HG02884 (cell line): ENCODE results near the gene SP7.
A peak's percentile ranks its signal among the peaks of the same experiment; 100 is the strongest.
"Not testable (repeated sequence)": the region's sequence is repeated elsewhere in the genome, so short reads cannot be mapped to it uniquely, and the experiment has no call there.

Source experiments
- ATAC-seq: cut with Tn5 transposase; IDR thresholded peaks from one replicate; pipeline ENCODE4 v1.9.1; 2021; ENCODE audit warnings: mild to moderate bottlenecking, moderate library complexity; ENCODE audit not compliant: unreplicated experiment

Gene SP7

DNA sequence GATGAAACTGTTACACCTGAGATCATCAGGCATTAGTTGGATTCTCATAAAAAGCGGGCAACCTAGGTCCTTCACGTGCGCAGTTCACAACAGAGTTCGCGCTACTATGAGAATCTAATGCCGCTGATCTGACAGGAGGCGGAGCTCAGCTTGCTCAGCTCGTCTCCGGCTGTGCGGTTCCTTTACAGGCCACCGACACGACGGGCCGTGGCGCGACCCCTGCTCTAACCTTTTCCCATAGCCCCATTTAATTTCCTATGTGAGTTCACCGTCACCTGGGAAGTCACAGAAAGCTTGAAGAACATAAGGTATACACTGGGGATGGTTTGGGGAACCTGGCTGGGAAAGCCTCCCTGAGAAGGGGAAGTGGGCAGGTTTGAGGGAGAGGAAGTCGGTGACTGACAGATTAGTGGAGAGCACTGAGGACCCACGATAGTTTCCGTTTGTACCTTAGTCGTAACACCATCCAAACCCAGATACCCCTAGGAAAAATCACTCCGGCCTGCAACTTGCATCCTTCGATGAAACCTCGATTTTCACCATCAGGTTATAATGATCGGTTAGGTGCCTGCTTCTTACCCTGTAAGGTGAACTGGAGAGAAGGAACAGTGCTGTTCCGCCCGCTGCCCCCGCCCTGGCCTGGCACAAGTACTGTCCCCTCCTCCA lies 11.9 kb downstream of the SP7 start:
- no peak for ATAC-seq

DNA sequence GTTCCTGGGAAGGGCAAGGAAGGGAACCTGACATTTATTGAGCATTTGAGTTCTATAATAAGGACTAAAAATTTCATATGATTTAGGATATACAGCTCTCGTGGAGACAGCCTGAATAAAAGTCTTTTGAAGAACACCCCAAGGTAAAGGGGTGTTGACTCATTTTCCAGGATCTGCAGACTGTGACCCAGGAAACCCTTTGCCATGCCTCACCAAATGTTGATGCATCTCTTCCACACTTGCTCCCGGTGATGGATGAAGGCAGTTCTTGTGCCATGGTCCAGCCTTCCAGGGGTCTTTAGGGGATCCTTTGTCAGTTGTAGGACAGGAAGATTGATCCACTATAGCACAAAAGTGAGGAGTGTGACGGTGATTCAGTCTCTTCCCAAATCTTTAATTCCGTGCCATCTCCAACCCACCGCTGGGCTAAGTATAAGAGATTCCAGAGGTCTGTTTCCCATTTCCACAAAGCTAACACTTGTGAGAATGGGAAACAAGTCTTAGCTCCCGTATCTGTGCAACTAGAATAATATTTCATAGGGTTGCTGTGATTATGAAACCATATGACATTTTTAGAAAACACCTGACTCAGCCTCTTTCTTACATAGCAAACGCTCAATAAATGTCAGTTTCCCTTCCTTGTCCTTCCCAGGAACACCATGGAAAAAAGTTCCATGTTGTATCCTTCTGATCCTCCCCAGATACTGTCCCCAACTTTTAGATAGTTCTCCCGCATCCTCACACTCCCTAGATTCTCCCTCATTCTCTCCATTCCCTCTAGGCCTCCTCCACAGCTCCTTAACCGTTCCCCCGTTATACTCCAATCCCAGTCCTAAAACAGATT lies 15.6 kb downstream of the SP7 start:
- no peak for ATAC-seq

DNA sequence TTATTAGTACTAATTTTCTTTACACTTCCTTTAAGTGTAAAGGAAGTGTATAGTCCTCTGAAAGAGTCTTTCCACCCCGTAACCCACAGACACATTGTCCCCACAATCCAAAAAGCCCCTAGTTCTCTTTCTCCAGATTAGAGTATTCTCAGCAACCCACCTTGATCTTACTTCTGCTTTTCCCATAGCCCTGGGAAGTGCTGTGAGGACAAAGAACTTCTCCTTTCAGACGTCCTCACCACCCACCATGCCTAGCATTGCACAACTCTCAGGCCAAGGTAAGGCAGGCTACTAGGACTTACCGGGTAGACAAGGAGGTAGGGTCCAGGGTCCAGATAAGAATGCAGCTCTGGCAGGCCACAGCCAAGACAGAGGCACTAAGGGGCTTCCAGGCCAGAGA lies 22.2 kb downstream of the SP7 start:
- no peak for ATAC-seq

DNA sequence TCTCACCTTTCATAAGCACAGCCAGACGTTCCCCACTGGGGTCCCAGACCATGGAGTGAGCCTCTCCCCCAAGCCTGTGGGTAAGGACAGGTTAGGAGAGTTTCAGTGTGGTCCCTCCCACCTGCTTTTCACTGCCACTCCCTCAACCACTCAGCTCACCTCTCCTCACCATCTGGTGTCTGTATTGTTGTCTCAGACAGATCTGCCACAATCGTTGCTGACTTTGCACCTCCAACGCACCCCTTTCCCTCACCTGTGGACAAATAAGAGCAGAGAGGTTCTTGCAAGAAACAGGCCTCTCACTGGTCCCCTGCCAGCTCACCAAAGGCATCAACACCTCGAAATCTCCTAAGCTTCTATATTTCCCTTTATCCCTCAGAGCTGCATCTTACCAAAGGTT lies 27.9 kb downstream of the SP7 start:
- no peak for ATAC-seq

DNA sequence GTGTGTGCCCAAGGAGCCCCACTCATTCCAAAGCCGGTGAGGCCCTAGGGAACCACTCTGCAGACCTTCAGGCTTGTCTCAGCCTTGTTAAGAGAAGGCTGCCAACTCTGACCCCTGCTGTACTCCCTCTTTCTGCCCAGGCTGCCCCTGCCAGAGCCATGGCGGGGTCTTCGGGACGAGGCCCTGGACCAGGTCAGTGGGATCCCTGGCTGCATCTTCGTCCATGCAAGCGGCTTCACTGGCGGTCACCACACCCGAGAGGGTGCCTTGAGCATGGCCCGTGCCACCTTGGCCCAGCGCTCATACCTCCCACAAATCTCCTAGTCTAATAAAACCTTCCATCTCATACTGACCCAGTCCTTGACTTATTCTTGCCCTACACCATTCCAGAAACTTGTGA lies 29.3 kb downstream of the SP7 start:
- no peak for ATAC-seq

DNA sequence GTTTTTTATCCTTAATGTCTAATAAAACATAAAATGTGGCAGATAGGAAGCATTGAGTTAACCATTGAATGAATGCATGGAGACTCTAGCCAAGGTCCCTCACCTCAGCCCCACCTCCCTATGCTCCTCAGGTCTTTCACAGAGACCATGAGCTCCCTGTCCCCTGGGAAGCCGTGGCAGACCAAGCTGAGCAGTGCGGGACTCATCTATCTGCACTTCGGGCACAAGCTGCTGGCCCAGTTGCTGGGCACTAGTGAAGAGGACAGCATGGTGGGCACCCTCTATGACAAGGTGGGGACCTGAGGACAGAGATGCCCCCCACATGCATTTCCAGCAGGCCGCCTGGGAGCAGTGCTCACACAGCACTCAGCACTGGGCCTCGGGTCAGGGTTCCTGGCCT lies 33.3 kb downstream of the SP7 start:
- no peak for ATAC-seq

DNA sequence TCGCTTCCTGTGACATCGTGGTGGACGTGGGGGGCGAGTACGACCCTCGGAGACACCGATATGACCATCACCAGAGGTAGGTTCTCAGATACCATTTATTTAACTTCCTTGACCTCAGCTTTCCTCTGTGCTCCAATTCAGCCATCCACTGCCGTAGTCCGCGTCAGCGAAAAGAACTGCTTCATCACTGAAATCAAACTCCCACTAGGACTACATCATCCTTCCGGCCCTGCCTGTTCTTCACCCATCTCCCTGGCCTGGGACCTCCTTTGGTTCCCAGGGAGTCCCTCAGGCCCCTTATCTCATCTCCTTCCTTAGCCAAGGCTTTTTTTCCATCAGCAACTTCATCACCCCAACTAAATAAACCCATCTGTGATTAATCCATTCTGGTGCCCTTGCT lies 36.0 kb downstream of the SP7 start:
- ATAC-seq: no peak

DNA sequence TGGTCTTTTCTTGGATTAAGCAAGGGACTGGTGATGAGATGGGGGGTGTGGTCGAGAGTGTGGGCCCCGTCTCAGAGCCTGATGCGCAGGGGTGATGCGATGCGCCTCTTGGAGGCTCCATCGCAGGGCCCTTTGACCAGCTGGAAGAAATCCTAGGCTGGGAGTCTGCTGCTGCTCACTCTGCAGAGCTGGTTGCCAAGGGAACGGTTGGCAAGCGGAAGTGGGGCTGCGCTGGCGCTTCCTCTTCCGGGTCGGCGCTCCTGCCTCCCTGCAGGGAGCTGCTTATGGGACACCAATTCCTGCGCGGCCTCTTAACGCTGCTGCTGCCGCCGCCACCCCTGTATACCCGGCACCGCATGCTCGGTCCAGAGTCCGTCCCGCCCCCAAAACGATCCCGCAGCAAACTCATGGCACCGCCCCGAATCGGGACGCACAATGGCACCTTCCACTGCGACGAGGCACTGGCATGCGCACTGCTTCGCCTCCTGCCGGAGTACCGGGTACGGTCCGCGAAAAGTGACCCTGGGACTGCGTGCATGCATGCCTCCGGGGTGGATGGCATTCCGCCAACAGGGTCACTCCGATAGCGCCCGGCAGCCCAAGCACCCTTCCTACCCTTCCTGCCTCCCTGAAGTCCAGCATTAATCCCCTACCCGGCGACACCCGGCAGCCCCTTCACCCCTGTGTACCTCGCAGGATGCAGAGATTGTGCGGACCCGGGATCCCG lies 36.5 kb downstream of the SP7 start, which contains the start of gene MYG1:
Gene MYG1, plus strand, starts transcription at position 242 of the 727 bp plus-strand sequence. Its CDS starts 43 bp downstream, at position 285.
- ATAC-seq: peak; percentile 58

DNA sequence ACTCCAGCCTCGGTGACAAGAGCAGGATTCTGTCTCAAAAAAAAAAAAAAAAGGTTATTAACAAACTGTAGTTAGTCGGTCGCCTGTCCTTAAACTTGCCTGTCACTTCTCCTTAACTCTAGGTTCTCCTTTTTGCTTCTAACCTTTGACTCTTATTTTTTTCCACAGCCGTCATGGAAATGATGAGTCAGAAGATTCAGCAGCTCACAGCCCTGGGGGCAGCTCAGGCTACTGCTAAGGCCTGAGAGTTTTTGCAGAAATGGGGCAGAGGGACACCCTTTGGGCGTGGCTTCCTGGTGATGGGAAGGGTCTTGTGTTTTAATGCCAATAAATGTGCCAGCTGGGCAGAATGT lies 37.1 kb downstream of the SP7 start:
- no peak for ATAC-seq

DNA sequence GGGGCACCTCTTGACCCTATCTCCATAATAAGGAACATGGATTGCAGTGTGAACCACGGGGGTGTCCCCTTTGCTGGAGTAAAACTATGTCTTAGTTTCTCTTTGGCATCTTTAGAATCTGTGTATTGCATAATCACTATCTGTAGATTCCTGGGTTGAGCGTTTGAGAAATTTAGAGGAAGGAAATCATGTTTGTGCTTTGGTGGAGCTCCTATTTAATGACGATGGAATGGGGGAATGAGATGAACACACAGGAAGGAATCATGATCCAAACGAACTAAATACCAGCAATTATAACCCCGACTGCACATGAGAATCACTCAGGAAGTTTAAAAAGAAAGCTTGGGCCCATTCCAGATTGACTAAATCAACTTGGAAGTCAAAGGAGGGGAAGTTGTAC lies 38.0 kb downstream of the SP7 start:
- no peak for ATAC-seq

DNA sequence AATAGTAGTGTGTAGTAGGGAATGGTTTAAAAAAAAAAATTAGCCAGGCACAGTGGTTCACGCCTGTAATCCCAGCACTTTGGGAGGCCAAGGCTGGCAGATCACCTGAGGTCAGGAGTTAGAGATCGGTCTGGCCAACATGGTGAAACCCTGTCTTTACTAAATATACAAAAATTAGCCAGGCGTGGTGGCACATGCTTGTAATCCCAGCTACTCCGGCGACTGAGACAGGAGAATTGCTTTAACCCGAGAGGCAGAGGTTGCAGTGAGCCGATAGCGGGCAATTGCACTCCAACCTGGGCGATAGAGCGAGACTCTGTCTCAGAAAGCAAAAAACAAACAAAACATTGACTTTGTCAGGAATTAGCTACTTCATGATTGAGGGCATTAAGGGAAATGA lies 39.0 kb downstream of the SP7 start:
- ATAC-seq: not testable (repeated sequence)

DNA sequence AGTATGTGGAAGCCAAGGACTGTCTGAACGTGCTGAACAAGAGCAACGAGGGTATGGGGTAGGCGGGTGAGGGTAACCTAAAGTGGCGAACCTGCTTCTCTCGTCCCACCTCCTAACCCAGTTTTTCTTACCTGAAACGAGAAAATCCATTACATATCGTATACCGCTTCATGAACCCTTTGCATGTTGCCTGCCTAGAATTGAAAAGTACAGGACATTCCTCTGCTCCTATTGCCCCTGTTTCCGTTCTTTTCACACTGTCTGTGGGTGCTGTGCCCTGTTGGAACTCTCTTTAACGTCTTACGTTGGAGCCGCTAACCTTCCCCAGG lies 40.3 kb downstream of the SP7 start:
- ATAC-seq: no peak

DNA sequence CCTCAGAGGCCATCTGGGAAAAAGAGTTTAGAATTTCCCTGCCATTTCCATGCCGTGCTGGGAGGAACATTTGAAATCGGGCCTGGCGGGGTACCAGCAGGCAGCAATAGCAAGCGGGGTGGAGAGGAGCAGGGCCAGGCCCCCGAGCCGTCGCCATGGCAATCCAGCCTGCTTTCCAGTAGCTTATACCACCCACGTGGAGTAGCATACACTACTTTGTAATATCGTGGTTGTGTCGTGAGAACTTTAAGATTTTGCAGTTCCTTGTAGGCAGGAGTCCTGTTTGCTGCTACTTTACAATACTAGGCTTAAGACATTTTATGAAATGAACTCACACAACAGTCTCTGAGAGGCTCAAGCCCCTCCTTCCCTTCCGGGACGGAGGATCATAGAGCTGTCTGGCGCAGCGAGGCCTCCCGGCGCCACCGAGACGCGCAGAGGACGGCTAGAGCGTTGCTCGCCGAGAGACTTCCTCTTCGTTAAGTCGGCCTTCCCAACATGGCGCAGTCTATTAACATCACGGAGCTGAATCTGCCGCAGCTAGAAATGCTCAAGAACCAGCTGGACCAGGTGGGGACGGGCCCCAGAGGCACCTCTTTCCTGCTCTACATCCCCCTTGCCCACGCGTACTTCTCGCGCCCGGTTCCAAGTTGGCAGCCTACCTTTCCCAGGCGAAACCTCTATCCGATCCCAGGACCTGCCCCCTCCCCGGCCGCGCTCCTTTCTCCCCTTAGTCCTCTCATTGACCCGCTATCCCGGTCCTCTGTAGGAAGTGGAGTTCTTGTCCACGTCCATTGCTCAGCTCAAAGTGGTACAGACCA lies 40.9 kb downstream of the SP7 start, which contains the start of gene PFDN5:
Gene PFDN5, plus strand, starts transcription at position 473 of the 821 bp plus-strand sequence. Its CDS starts 26 bp downstream, at position 499.
- ATAC-seq: peak; percentile 84

DNA sequence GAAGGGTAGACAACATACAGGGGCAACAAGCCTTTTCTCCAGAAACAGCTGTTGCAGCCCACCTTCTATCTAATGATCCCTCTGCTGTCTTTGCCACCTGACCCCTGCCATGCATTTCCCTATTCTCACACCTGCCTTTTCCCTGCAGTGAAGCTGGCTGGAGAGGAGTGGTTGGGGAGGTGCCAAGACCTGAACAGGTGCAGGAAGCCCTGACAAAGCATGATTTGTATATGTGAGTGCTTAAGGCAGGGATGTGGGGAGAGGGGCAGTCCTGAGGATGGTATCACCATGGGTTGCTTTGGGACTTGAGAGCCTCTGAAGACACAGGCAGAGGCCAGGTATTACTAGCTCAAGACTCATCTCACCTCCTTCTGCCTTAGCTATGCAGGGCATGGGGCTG lies 43.7 kb downstream of the SP7 start:
- no peak for ATAC-seq

DNA sequence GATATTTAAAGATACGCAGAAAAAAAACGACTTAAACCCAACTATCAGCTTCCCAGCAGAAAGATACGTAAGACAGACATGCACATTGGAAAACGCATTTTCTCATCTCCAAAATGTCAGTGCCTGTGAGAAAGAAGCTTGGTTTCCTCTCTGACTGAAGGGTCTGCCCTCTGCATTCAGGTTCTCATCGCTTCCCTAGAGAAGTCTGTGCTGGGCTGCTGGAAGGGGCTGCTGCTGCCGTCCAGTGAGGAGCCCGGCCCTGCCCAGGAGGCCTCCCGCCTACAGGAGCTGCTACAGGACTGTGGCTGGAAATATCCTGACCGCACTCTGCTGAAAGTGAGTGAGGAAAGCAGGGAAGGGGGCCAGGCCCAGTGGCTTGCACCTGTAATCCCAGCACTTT lies 45.5 kb downstream of the SP7 start:
- ATAC-seq: no peak

DNA sequence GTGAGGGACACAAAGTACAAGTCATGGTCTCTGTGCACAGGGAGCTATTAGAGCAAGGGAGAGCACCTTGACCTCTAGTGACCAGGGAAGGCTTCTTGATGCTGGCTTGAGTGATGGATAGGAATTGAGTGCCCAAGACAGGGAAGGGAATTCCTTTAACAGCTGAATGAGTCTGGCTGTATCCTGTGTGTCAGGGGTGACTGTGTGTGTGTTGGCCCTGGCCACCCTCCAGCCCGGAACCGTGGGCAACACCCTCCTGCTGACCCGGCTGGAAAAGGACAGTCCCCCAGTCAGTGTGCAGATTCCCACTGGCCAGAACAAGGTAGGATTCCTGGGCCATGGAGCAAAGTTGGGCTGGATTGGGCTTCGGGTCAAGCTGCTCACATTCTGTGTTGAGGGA lies 46.3 kb downstream of the SP7 start:
- ATAC-seq: no peak

DNA sequence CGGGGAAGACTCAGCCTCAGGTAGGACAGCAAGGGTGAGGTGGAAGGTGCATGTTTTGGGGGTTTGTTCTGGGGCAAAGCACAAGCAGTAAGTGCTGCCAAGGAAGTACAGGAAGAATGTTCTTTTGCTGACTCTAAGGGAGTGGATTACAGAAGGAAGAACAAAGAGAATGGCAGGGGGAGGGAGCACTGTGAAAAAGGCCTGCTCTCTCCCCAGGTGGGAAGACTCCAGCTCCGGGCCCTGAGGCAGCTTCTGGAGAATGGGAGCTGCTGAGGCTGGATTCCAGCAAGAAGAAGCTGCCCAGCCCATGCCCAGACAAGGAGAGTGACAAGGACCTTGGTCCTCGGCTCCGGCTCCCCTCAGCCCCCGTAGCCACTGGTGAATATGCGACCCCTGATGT lies 47.8 kb downstream of the SP7 start:
- no peak for ATAC-seq

DNA sequence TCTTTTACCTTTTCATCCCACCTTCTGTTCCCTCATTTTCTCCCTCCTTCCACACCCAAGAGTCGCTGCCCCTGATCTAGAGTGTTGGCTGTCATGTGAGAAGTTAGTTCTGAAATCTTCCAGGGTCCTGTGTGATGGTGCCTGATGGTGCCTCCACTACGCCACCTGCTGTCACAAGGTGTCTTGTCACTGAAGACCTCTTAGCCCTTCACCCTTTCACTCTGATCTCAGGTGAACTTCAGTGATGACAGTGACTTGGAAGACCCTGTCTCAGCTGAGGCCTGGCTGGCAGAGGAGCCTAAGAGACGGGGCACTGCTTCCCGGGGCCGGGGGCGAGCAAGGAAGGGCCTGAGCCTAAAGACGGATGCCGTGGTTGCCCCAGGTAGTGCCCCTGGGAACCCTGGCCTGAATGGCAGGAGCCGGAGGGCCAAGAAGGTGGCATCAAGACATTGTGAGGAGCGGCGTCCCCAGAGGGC lies 48.4 kb downstream of the SP7 start:
- no peak for ATAC-seq

DNA sequence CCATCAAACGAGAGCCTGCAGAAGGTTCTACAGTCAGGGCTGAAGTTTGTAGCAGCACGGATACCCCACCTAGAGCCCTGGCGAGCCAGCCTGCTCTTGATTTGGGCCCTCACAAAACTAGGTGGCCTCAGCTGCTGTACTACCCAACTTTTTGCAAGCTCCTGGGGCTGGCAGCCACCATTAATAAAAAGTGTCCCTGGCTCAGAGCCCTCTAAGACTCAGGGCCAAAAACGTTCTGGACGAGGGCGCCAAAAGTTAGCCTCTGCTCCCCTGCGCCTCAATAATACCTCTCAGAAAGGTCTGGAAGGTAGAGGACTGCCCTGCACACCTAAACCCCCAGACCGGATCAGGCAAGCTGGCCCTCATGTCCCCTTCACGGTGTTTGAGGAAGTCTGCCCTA lies 49.7 kb downstream of the SP7 start:
- ATAC-seq: no peak

DNA sequence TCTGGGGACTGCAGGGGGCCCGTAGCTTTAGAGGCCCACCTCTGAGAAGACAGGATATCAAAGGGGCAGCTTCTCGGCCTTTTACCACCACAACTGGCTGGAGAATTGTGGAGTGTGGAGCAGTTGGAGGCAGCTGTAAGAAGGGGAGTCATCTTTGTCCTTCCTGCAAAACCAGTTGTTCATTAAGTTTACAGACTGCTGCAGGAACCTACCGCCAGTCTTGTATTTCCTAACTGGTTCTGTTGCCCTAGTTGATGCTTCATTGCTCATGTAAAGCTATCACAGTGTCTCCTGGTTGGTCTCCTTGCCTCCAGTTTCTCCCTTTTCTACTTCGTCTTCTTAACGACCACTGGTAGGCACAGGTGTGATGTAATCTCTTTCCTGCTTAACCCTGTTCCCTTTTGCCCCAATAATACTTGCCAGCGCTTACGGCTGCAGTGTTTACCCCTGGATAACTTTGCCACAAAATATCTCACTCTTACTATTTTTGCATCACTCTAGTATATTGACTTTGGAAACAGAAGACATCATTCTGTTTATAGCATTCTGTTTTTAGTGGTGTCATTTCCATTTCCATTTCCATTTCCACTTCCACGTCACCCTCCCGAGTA lies 56.2 kb downstream of the SP7 start:
- no peak for ATAC-seq
